H1 (cell line): Measurements from ENCODE around the gene PYGB. TPM values are rescaled to one million over a fixed set of nuclear protein-coding genes. Genes with fewer than 3 reads are reported as not detected.

Source experiments
- CHD7 ChIP-seq: fragments of 300-600 bp; sonication (generic); IDR thresholded peaks from 2 replicates; pipeline ENCODE4 v1.7.1; 2012; ENCODE audit warnings: low read length, moderate library complexity, mild to moderate bottlenecking, inconsistent platforms; ENCODE audit not compliant: insufficient replicate concordance
- polyA plus RNA-seq, 7 experiments: library from polyadenylated mRNA; depleted of rRNA in 3 of 7; stranded (reverse) in 5 of 7; unstranded in 2 of 7; fragments of >200 nt in 5 of 7; fragments of 200-250 nt in 2 of 7; gene quantifications; 1 replicate in 5 of 7; 2 replicates in 1 of 7; 4 replicates in 1 of 7; pipeline versions ENCODE4 v1.2.1 to v1.2.3, GENCODE V29; 2011 to 2013; ENCODE audit warnings: missing spikeins in 2 of 7, mixed read lengths in 2 of 7
- total RNA-seq: library from RNA; stranded (reverse); fragmentation: NEBNext Ultra II Directional; extraction: Animal tissue kit (Norgen Biotek cat#: 25700); gene quantifications from 2 replicates; pipeline ENCODE4 v1.2.1, GENCODE V29; 2021

Gene PYGB
- total and polyA plus RNA-seq, 2 of the 8 experiments (the other 6 are each of a cell fraction or from before 2014, with no cell fraction given) = 26.6 to 56.0 TPM

GRCh38 chr20:25319241-25320034 lies 71.6 kb downstream of the PYGB start (continued):
- TF ChIP-seq CHD7 = no peak
